Ishikawa (cell line): ENCODE results near the gene PRDM16.

Experiments
- CEBPB ChIP-seq: IDR thresholded peaks from 2 replicates; pipeline ENCODE4 v1.6.1; 2012
- CREB1 ChIP-seq: IDR thresholded peaks from 2 replicates; pipeline ENCODE4 v1.6.1; 2012; ENCODE audit warnings: low read depth
- EGR1 ChIP-seq: IDR thresholded peaks from 2 replicates; pipeline ENCODE4 v1.6.1; 2012
- EP300 ChIP-seq: IDR thresholded peaks from 2 replicates; pipeline ENCODE4 v1.6.1; 2012; ENCODE audit warnings: borderline replicate concordance
- FOXM1 ChIP-seq: IDR thresholded peaks from 2 replicates; pipeline ENCODE4 v1.6.1; 2012; ENCODE audit warnings: low read depth, borderline replicate concordance
- NFIC ChIP-seq: IDR thresholded peaks from 2 replicates; pipeline ENCODE4 v1.6.1; 2012
- RAD21 ChIP-seq: IDR thresholded peaks from 2 replicates; pipeline ENCODE4 v1.6.1; 2012; ENCODE audit warnings: low read depth
- TAF1 ChIP-seq: IDR thresholded peaks from 2 replicates; pipeline ENCODE4 v1.6.1; 2012; ENCODE audit warnings: low read depth, mild to moderate bottlenecking
- TCF12 ChIP-seq: IDR thresholded peaks from 2 replicates; pipeline ENCODE4 v1.6.1; 2012; ENCODE audit warnings: low read depth
- TEAD4 ChIP-seq: IDR thresholded peaks from 2 replicates; pipeline ENCODE4 v1.6.1; 2012
- YY1 ChIP-seq: IDR thresholded peaks from 2 replicates; pipeline ENCODE4 v1.6.1; 2012; ENCODE audit warnings: low read depth
- ZBTB7A ChIP-seq: IDR thresholded peaks from 2 replicates; pipeline ENCODE4 v1.6.1; 2012; ENCODE audit warnings: low read depth
- TF ChIP-seq, protein P1 (sequence below): IDR thresholded peaks from 2 replicates; pipeline ENCODE4 v1.6.1; 2012
- TF ChIP-seq, protein P2 (sequence below): IDR thresholded peaks from 2 replicates; pipeline ENCODE4 v1.6.1; 2012; ENCODE audit warnings: low read depth, mild to moderate bottlenecking
- TF ChIP-seq, protein P3 (sequence below): IDR thresholded peaks from 2 replicates; pipeline ENCODE4 v1.6.1; 2012

PRDM16 gene

DNA sequence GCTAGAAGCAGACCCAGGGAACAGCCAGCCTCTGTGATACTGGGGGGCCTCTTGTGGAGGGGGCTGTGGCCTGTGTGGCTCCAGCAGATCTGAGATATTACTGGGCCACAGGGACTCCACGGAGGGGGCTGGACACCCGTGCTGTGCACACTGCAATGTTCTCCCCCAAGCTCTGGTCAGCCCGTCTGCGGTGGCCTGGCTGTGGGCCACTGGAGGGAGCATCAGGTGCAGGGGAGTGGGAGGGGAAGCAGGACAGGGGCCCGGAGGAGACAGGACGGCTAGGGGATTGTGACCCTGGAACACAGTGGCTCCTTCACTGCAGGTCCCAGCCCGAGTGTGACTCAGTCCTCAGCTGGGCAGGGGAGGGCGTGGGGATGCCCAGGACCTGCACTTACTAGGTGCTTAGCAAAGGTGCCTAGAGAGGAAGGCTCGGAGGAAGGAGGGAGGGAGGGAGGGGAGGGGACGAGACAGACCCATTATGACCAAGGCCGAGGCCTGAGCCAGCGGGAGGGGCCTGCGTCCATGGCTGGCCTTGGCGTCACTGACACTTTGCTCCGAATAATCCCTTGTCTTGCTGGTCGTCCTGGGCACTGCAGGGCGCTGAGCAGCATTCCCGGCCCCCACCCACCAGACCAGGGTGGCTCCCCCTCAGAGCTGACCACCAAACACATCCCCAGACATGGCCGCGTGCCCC is 44.2 kb downstream of the PRDM16 start:
- TF ChIP-seq FOXM1 (no peak), CREB1 (no peak)

DNA sequence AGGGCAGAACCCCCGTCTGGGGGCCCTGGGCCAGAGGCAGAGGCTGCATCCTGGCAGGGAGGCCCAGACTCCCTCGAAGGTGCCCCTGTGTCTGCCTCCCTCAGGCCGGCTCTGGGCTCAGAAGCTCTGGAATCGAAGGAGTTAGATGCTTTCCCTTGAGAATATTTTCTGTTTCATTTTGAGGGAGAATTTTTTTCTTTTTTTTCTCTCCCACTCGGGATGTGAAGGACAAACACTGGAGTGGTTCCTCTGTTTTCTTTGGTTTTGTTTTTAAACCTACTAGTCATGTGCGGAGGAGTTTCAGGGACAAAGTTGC is 44.7 kb downstream of the PRDM16 start:
- TF ChIP-seq RAD21 (no peak), NFIC (no peak), TEAD4 (no peak), EP300 (no peak), ZBTB7A (no peak), CEBPB (no peak), TAF1 (no peak), YY1 (no peak), FOXM1 (no peak), TCF12 (no peak), EGR1 (no peak), CREB1 (no peak)
- TF ChIP-seq, protein P1, sequence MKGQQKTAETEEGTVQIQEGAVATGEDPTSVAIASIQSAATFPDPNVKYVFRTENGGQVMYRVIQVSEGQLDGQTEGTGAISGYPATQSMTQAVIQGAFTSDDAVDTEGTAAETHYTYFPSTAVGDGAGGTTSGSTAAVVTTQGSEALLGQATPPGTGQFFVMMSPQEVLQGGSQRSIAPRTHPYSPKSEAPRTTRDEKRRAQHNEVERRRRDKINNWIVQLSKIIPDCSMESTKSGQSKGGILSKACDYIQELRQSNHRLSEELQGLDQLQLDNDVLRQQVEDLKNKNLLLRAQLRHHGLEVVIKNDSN = no peak
- TF ChIP-seq, protein P2, sequence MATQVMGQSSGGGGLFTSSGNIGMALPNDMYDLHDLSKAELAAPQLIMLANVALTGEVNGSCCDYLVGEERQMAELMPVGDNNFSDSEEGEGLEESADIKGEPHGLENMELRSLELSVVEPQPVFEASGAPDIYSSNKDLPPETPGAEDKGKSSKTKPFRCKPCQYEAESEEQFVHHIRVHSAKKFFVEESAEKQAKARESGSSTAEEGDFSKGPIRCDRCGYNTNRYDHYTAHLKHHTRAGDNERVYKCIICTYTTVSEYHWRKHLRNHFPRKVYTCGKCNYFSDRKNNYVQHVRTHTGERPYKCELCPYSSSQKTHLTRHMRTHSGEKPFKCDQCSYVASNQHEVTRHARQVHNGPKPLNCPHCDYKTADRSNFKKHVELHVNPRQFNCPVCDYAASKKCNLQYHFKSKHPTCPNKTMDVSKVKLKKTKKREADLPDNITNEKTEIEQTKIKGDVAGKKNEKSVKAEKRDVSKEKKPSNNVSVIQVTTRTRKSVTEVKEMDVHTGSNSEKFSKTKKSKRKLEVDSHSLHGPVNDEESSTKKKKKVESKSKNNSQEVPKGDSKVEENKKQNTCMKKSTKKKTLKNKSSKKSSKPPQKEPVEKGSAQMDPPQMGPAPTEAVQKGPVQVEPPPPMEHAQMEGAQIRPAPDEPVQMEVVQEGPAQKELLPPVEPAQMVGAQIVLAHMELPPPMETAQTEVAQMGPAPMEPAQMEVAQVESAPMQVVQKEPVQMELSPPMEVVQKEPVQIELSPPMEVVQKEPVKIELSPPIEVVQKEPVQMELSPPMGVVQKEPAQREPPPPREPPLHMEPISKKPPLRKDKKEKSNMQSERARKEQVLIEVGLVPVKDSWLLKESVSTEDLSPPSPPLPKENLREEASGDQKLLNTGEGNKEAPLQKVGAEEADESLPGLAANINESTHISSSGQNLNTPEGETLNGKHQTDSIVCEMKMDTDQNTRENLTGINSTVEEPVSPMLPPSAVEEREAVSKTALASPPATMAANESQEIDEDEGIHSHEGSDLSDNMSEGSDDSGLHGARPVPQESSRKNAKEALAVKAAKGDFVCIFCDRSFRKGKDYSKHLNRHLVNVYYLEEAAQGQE = no peak
- TF ChIP-seq, protein P3, sequence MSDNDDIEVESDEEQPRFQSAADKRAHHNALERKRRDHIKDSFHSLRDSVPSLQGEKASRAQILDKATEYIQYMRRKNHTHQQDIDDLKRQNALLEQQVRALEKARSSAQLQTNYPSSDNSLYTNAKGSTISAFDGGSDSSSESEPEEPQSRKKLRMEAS = no peak

DNA sequence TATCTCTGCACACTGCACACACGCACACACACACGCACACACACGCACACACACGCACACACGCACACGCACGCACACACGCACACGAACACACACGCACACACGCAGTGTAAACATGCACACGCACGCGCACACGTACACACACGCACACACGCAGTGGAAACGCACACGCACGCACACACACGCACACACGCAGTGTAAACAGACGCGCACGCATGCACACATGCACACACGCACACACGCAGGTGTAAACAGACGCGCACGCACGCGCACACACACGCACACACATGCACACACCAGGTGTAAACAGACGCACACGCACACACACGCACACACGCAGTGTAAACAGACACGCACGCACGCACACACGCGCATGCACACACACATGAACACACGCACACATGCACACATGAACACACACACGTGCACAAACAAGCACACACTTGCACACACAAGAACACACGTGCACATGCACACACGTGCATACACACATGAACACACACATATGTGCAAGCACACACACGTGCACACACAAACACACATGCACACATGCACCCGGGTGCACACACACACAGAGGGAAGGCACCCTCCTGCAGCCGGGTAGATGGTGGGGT is 45.2 kb downstream of the PRDM16 start:
- TF ChIP-seq NFIC = no peak
- TF ChIP-seq RAD21 = no peak
- no peak for TF ChIP-seq EGR1
- TF ChIP-seq, protein P3 = no peak
- TF ChIP-seq CEBPB = no peak
- TF ChIP-seq TEAD4 = no peak
- no peak for TF ChIP-seq TCF12
- no peak for TF ChIP-seq YY1
- no peak for TF ChIP-seq TAF1
- TF ChIP-seq EP300 = no peak
- TF ChIP-seq CREB1 = no peak
- TF ChIP-seq FOXM1 = no peak
- TF ChIP-seq, protein P1 = no peak
- TF ChIP-seq, protein P2 = no peak
- TF ChIP-seq ZBTB7A = no peak

DNA sequence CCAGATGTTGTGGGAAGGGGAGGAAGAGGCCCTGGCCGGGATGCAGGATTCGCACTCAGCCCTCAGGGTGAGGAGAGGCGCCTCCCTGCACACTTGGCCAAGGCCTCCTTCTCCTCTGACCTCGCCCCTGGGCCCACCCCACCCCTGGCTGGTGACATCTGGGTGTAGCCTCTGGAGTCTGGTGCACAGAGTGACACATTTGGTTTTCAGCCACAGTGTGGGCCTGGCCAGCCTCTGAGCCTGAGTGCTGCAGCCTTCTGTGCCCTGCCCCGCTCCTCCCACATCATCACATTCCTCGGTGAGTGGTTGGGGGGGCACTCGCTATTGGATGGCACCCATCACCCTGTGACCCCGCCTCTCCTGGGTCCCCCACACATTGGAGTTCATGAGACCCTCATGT is 45.8 kb downstream of the PRDM16 start:
- TF ChIP-seq EP300 (no peak), RAD21 (no peak), EGR1 (no peak), ZBTB7A (no peak), CEBPB (no peak), FOXM1 (no peak), TCF12 (no peak), TEAD4 (no peak), YY1 (no peak)
- TF ChIP-seq, protein P2 = no peak
- TF ChIP-seq, protein P3 = no peak
